GM23248 (cell line): ENCODE measurements around the gene CEP43.

ENCODE experiments used
- EZH2 ChIP-seq: fragments of 200-600 bp; sonication (generic); IDR thresholded peaks from 2 replicates; pipeline ENCODE4 v1.6.1; 2018; ENCODE audit warnings: antibody characterized with exemption, mild to moderate bottlenecking; ENCODE audit not compliant: insufficient read depth, poor library complexity, severe bottlenecking
- EZH2phosphoT487 ChIP-seq: fragments of 200-600 bp; sonication (generic); IDR thresholded peaks from 2 replicates; pipeline ENCODE4 v1.6.1; 2018; ENCODE audit warnings: antibody characterized with exemption, moderate library complexity, mild to moderate bottlenecking, low read depth; ENCODE audit not compliant: insufficient read depth

GRCh38 chr6:166954118-166954713 lies 45.0 kb upstream of the CEP43 start:
- TF ChIP-seq EZH2 (no peak), EZH2phosphoT487 (no peak)
